K562 (cell line): Measurements from ENCODE around the gene TMEM86B. TPM values are rescaled to one million over a fixed set of nuclear protein-coding genes. Genes with fewer than 3 reads are reported as not detected.
A peak's percentile ranks its signal among the peaks of the same experiment; 100 is the strongest.

Source experiments
- CBX1 ChIP-seq: sonication (generic); IDR thresholded peaks from 2 replicates; pipeline ENCODE4 v1.6.1; 2016; ENCODE audit warnings: antibody characterized with exemption, low read depth, mild to moderate bottlenecking
- CBX5 ChIP-seq: IDR thresholded peaks from 2 replicates; pipeline ENCODE4 v1.6.1; 2014; ENCODE audit warnings: low read depth, borderline replicate concordance
- DACH1 ChIP-seq: fragments of 450-650 bp; IDR thresholded peaks from 2 replicates; pipeline ENCODE4 v1.6.1; 2018; ENCODE audit not compliant: partially characterized antibody
- ELK3 ChIP-seq: fragments of 450-650 bp; formaldehyde crosslinking; IDR thresholded peaks from 2 replicates; pipeline ENCODE4 v1.4.0; 2020; ENCODE audit warnings: mild to moderate bottlenecking
- GTF2F1 ChIP-seq: IDR thresholded peaks from 2 replicates; pipeline ENCODE4 v1.6.1; 2011; ENCODE audit warnings: low read depth, low read length, improper control_type of control experiment
- MCM5 ChIP-seq: fragments of 450-650 bp; IDR thresholded peaks from 2 replicates; pipeline ENCODE4 v1.6.1; 2016; ENCODE audit warnings: low read depth
- MTF1 ChIP-seq: fragments of 250-450 bp; sonication (Bioruptor Pico); IDR thresholded peaks from 2 replicates; pipeline ENCODE4 v1.9.0; 2021; ENCODE audit warnings: moderate library complexity, mild to moderate bottlenecking, inconsistent platforms, borderline replicate concordance
- NFXL1 ChIP-seq: fragments of 450-650 bp; formaldehyde crosslinking; IDR thresholded peaks from 2 replicates; pipeline ENCODE4 v1.4.0; 2021; ENCODE audit warnings: mild to moderate bottlenecking
- RBBP5 ChIP-seq: fragments of 200-600 bp; sonication (generic); IDR thresholded peaks from 2 replicates; pipeline ENCODE4 v1.6.1; 2012; ENCODE audit warnings: borderline replicate concordance, mild to moderate bottlenecking, low read length, control low read depth, inconsistent platforms; ENCODE audit not compliant: insufficient read depth, poor library complexity, severe bottlenecking
- RBM17 ChIP-seq: fragments of 200-400 bp; formaldehyde crosslinking; IDR thresholded peaks from 2 replicates; pipeline ENCODE4 v1.6.1; 2017; ENCODE audit warnings: low read depth, mild to moderate bottlenecking, low read length, borderline replicate concordance
- REST ChIP-seq, 2 experiments: fragments of 450-650 bp; formaldehyde crosslinking in 1 of 2; IDR thresholded peaks; 2 replicates each; pipeline versions ENCODE4 v1.4.0 to v1.6.1; 2014 to 2020; ENCODE audit warnings: mild to moderate bottlenecking in 2 of 2, borderline replicate concordance in 1 of 2, low read depth in 1 of 2
- SOX6 ChIP-seq: fragments of 450-650 bp; IDR thresholded peaks from 2 replicates; pipeline ENCODE4 v1.6.1; 2014; ENCODE audit warnings: mild to moderate bottlenecking
- SP1 ChIP-seq: sonication (generic); formaldehyde crosslinking; IDR thresholded peaks from 2 replicates; pipeline ENCODE4 v1.8.1; 2022; ENCODE audit warnings: mild to moderate bottlenecking, missing genetic modification reagents
- TRIM24 ChIP-seq, 2 experiments: fragments of 450-650 bp; IDR thresholded peaks; 2 replicates each; pipeline ENCODE4 v1.6.1; 2016
- ZNF263 ChIP-seq: sonication (generic); formaldehyde crosslinking; IDR thresholded peaks from 2 replicates; pipeline ENCODE4 v1.8.0; 2022; ENCODE audit warnings: mild to moderate bottlenecking, missing genetic modification reagents, borderline replicate concordance
- ZNF280B ChIP-seq: fragments of 250-450 bp; sonication (Bioruptor Pico); IDR thresholded peaks from 2 replicates; pipeline ENCODE4 v1.5.1; 2021; ENCODE audit warnings: mild to moderate bottlenecking
- ZNF354B ChIP-seq: fragments of 250-450 bp; sonication (Bioruptor Pico); IDR thresholded peaks from 2 replicates; pipeline ENCODE4 v1.4.0; 2020
- ZNF699 ChIP-seq: fragments of 250-450 bp; sonication (Bioruptor Pico); IDR thresholded peaks from 2 replicates; pipeline ENCODE4 v1.8.0; 2021; ENCODE audit warnings: mild to moderate bottlenecking, moderate library complexity; ENCODE audit not compliant: insufficient replicate concordance
- ZNF76 ChIP-seq: fragments of 250-450 bp; sonication (Bioruptor Pico); IDR thresholded peaks from 2 replicates; pipeline ENCODE4 v1.4.0; 2020; ENCODE audit warnings: mild to moderate bottlenecking, moderate library complexity, borderline replicate concordance
- ZZZ3 ChIP-seq: fragments of 450-650 bp; IDR thresholded peaks from 2 replicates; pipeline ENCODE4 v1.6.1; 2016; ENCODE audit warnings: antibody characterized with exemption, mild to moderate bottlenecking, moderate library complexity
- polyA plus RNA-seq, 8 experiments: library from polyadenylated mRNA; depleted of rRNA in 4 of 8; stranded (reverse) in 5 of 8; unstranded in 3 of 8; fragments of >200 nt; fragmentation: Nextera tagmentation in 2 of 8; fragmentation: Illumina TruSeq in 1 of 8; extraction: Ambion mirVana in 2 of 8; extraction: Trizol in 1 of 8; gene quantifications; 2 replicates each; pipeline versions ENCODE4 v1.2.1 to v1.2.3, GENCODE V29; 2011 to 2014; ENCODE audit warnings: inconsistent platforms in 1 of 8, missing spikeins in 1 of 8
- total RNA-seq, 7 experiments: library from RNA; depleted of rRNA in 6 of 7; stranded (reverse); fragments of >200 nt in 6 of 7; fragmentation: Illumina TruSeq in 2 of 7; extraction: Trizol in 2 of 7; gene quantifications; 2 replicates each; pipeline versions ENCODE4 v1.2.1 to v1.2.3, GENCODE V29; 2011 to 2021; ENCODE audit warnings: low replicate concordance in 1 of 7

The TMEM86B gene
- total and polyA plus RNA-seq, 9 of the 15 experiments (the other 6 are each of a cell fraction or from before 2014, with no cell fraction given): 0.28 to 7.9 (median 2.1) TPM

- TF ChIP-seq ZNF76 (CRISPR knock-in tag): no peak
- no peak for TF ChIP-seq DACH1
- no peak for TF ChIP-seq ZNF699 (CRISPR knock-in tag)
- TF ChIP-seq SOX6: no peak
- no peak for TF ChIP-seq MTF1 (CRISPR knock-in tag)
- 0 out of 2 replicates have a peak, but pooled peaks have one; percentile 15 for TF ChIP-seq CBX1
- TF ChIP-seq MCM5: no peak
- peak; percentile 96 for TF ChIP-seq REST (IDR thresholded peaks at IDR 0.05; ENCODE audit: borderline replicate concordance)
- 0 out of 2 replicates have a peak, but pooled peaks have one; percentile 65 for TF ChIP-seq REST (CRISPR knock-in tag; IDR thresholded peaks at IDR 0.05; ENCODE audit: low read depth)
- no peak for TF ChIP-seq ZNF263
- no peak for TF ChIP-seq RBM17
- TF ChIP-seq SP1 (CRISPR knock-in tag): no peak
- TF ChIP-seq GTF2F1: no peak
- TF ChIP-seq RBBP5: no peak
- TF ChIP-seq ELK3: no peak
- peak; percentile 44; the same call in 1 of the 2 replicates for TF ChIP-seq CBX5
- peak in 1 of 2 experiments; percentile 26; a peak in 1 of 4 replicates for TF ChIP-seq TRIM24 (IDR thresholded peaks at IDR 0.05)
- TF ChIP-seq ZNF354B (CRISPR knock-in tag): no peak
- no peak for TF ChIP-seq NFXL1 (CRISPR knock-in tag)
- TF ChIP-seq ZNF280B (CRISPR knock-in tag): no peak
- TF ChIP-seq ZZZ3: no peak
Observed at GRCh38 chr19:55220525-55220924, 8.0 kb downstream of the TMEM86B start (continued).
